Smooth muscle cell (in vitro differentiated cells): ENCODE measurements around the gene PRR15L. TPM values are rescaled to one million over a fixed set of nuclear protein-coding genes. Genes with fewer than 3 reads are reported as not detected.

Experiments used
- DNase-seq: peaks from one replicate; lab custom pipeline; 2025; ENCODE audit not compliant: unreplicated experiment; lab: John Stamatoyannopoulos, UW
- H2AFZ ChIP-seq: fragments of 200-600 bp; sonication (generic); 2 replicates; pipeline ENCODE4 v1.6.0; 2016; ENCODE audit warnings: antibody characterized with exemption, low read depth, mild to moderate bottlenecking
- H3F3A ChIP-seq: fragments of 200-600 bp; sonication (generic); 2 replicates; pipeline ENCODE4 v1.6.0; 2017; ENCODE audit warnings: antibody characterized with exemption, low read depth
- H3K27ac ChIP-seq: fragments of 200-600 bp; sonication (generic); 2 replicates; pipeline ENCODE4 v1.5.1; 2016; ENCODE audit warnings: low read depth, mild to moderate bottlenecking
- H3K27me3 ChIP-seq: fragments of 200-600 bp; sonication (generic); 2 replicates; pipeline ENCODE4 v1.6.1; 2016; ENCODE audit warnings: low read depth, mild to moderate bottlenecking
- H3K36me3 ChIP-seq: fragments of 200-600 bp; sonication (generic); 2 replicates; pipeline ENCODE4 v1.5.1; 2016; ENCODE audit warnings: low read depth
- H3K4me1 ChIP-seq: fragments of 200-600 bp; sonication (generic); 2 replicates; pipeline ENCODE4 v1.5.1; 2016; ENCODE audit warnings: low read depth
- H3K4me2 ChIP-seq: fragments of 200-600 bp; sonication (generic); 2 replicates; pipeline ENCODE4 v1.6.0; 2016; ENCODE audit warnings: mild to moderate bottlenecking
- H3K4me3 ChIP-seq: fragments of 200-600 bp; sonication (generic); 2 replicates; pipeline ENCODE4 v1.5.1; 2016; ENCODE audit warnings: mild to moderate bottlenecking
- H3K79me2 ChIP-seq: fragments of 200-600 bp; sonication (generic); 2 replicates; pipeline ENCODE4 v1.6.0; 2016; ENCODE audit warnings: low read depth, mild to moderate bottlenecking
- H3K9ac ChIP-seq: fragments of 200-600 bp; sonication (generic); 2 replicates; pipeline ENCODE4 v1.6.0; 2016; ENCODE audit warnings: low read depth
- H3K9me3 ChIP-seq: fragments of 200-600 bp; sonication (generic); replicated peaks from 2 replicates; pipeline ENCODE4 v1.5.1; 2016; ENCODE audit warnings: low read depth
- H4K20me1 ChIP-seq: fragments of 200-600 bp; sonication (generic); 2 replicates; pipeline ENCODE4 v1.6.0; 2016; ENCODE audit warnings: low read depth
- CTCF ChIP-seq: fragments of 200-600 bp; sonication (generic); IDR thresholded peaks from 2 replicates; pipeline ENCODE4 v1.5.1; 2017; ENCODE audit warnings: borderline replicate concordance, mild to moderate bottlenecking, antibody characterized with exemption; ENCODE audit not compliant: insufficient read depth, poor library complexity, severe bottlenecking
- WGBS: methylation state at CpG from one replicate; pipeline ENCODE4 v1.1.7; 2016; ENCODE audit warnings: low lambda C conversion rate; 5-methylcytosine and 5-hydroxymethylcytosine counted together
- polyA plus RNA-seq: library from polyadenylated mRNA; unstranded; fragments of >200 nt; fragmentation: Nextera tagmentation; extraction: Ambion mirVana; gene quantifications from 2 replicates; pipeline ENCODE4 v1.2.1, GENCODE V29; 2016
- total RNA-seq: library from RNA; depleted of rRNA; stranded (reverse); fragments of >200 nt; gene quantifications from 2 replicates; pipeline ENCODE4 v1.2.3, GENCODE V29; 2014

The PRR15L gene
- total and polyA plus RNA-seq, 2 experiments from 2014 or later = not detected

- H3K27ac ChIP-seq = no peak overlapping the region
- no peak for TF ChIP-seq CTCF
- no peak for DNase-seq
- H3F3A ChIP-seq = no peaks in the 10 kb centered on the region
- H2AFZ ChIP-seq = no peak overlapping the region
- 91% methylated on average over 10 of the region's 10 CpGs for WGBS
- H3K4me1 ChIP-seq = no peaks in the 10 kb centered on the region
- no peak overlapping the region for H3K4me2 ChIP-seq
- no peaks in the 10 kb centered on the region for H3K27me3 ChIP-seq
- H3K4me3 ChIP-seq = no peak overlapping the region
- no peak overlapping the region for H3K9ac ChIP-seq
- H3K36me3 ChIP-seq = no peaks in the 10 kb centered on the region
- H4K20me1 ChIP-seq = no peaks in the 10 kb centered on the region
- no peaks in the 10 kb centered on the region for H3K79me2 ChIP-seq
- no peaks in the 10 kb centered on the region for H3K9me3 ChIP-seq
These were observed 28.3 kb downstream of the PRR15L start for GRCh38 chr17:47929218-47930000.

- Histone ChIP-seq H2AFZ (no peak overlapping the region), H3K4me1 (no peaks in the 10 kb centered on the region), H3K79me2 (no peaks in the 10 kb centered on the region), H3K4me2 (no peak overlapping the region), H3F3A (no peaks in the 10 kb centered on the region), H4K20me1 (no peaks in the 10 kb centered on the region), H3K9me3 (no peaks in the 10 kb centered on the region), H3K27ac (no peak overlapping the region), H3K27me3 (no peaks in the 10 kb centered on the region), H3K36me3 (no peaks in the 10 kb centered on the region), H3K4me3 (no peak overlapping the region), H3K9ac (no peak overlapping the region)
- 94% methylated on average over 2 of the region's 2 CpGs for WGBS
- DNase-seq = no peak
- TF ChIP-seq CTCF = no peak
These were observed 29.3 kb downstream of the PRR15L start for GRCh38 chr17:47928415-47928814.

GRCh38 chr17:47927821-47928400 lies 29.8 kb downstream of the PRR15L start:
- Histone ChIP-seq H3K4me2 (no peak overlapping the region), H3K4me3 (no peak overlapping the region), H2AFZ (no peak overlapping the region), H3K9ac (no peak overlapping the region), H3K79me2 (no peaks in the 10 kb centered on the region), H3F3A (no peaks in the 10 kb centered on the region), H3K27ac (no peak overlapping the region), H4K20me1 (no peaks in the 10 kb centered on the region), H3K36me3 (no peaks in the 10 kb centered on the region), H3K4me1 (no peaks in the 10 kb centered on the region), H3K9me3 (no peaks in the 10 kb centered on the region), H3K27me3 (no peaks in the 10 kb centered on the region)
- no peak for TF ChIP-seq CTCF
- DNase-seq = no peak
- WGBS = 96% methylated on average over 13 of the region's 20 CpGs

- no peaks in the 10 kb centered on the region for H3K9me3 ChIP-seq
- 89% methylated on average over 3 of the region's 3 CpGs for WGBS
- no peak overlapping the region for H3K9ac ChIP-seq
- no peak for TF ChIP-seq CTCF
- H3K79me2 ChIP-seq = no peaks in the 10 kb centered on the region
- H4K20me1 ChIP-seq = no peaks in the 10 kb centered on the region
- no peaks in the 10 kb centered on the region for H3K27me3 ChIP-seq
- no peak for DNase-seq
- H3K4me3 ChIP-seq = no peak overlapping the region
- no peaks in the 10 kb centered on the region for H3K4me1 ChIP-seq
- H2AFZ ChIP-seq = no peak overlapping the region
- no peak overlapping the region for H3K27ac ChIP-seq
- no peaks in the 10 kb centered on the region for H3F3A ChIP-seq
- H3K4me2 ChIP-seq = no peak overlapping the region
- H3K36me3 ChIP-seq = no peaks in the 10 kb centered on the region
These were observed 32.0 kb downstream of the PRR15L start for GRCh38 chr17:47925678-47925988.
